Measurements from ENCODE around the gene ATP11B.

DNA sequence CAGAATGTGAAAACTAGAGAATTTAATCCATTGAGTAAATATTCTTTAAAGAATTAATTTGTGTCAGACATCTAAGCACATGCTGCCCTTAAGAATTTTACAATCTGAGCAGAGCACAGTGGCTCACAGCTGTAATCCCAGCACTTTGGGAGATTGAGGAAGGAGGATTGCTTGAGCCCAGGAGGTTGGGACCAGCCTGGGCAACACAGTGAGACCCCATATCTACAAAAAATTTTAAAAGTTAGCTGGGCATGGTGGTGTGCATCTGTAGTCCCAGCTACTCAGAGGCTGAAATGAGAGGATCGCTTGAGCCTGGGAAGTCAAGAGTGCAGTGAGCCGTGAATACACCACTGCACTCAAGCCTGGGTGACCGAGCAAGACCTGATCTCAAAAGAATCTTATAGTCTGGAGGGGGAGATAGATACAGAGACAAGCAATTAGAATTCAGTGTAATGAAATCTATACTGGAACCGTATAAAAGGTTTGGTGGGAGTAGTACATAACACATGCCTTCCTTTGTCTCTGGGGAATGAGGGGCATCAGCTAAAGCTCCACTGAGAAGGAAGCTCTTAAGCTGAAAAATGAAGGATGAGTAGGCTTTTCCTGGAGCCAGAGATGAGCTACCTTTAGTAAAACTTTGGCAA lies 21.2 kb downstream of the ATP11B start:
- TF ChIP-seq FOSL2 (IDR thresholded peaks at IDR 0.05) = no peak
- TF ChIP-seq FOSL2 (CRISPR knock-in tag; IDR thresholded peaks at IDR 0.05) = no peak
- TF ChIP-seq KDM5A (IDR thresholded peaks at IDR 0.05) = no peak
- TF ChIP-seq EP300 (IDR thresholded peaks at IDR 0.05) = no peak
- TF ChIP-seq MYC (IDR thresholded peaks at IDR 0.05; ENCODE audit: borderline replicate concordance, low read length) = no peak
- TF ChIP-seq, protein P1, sequence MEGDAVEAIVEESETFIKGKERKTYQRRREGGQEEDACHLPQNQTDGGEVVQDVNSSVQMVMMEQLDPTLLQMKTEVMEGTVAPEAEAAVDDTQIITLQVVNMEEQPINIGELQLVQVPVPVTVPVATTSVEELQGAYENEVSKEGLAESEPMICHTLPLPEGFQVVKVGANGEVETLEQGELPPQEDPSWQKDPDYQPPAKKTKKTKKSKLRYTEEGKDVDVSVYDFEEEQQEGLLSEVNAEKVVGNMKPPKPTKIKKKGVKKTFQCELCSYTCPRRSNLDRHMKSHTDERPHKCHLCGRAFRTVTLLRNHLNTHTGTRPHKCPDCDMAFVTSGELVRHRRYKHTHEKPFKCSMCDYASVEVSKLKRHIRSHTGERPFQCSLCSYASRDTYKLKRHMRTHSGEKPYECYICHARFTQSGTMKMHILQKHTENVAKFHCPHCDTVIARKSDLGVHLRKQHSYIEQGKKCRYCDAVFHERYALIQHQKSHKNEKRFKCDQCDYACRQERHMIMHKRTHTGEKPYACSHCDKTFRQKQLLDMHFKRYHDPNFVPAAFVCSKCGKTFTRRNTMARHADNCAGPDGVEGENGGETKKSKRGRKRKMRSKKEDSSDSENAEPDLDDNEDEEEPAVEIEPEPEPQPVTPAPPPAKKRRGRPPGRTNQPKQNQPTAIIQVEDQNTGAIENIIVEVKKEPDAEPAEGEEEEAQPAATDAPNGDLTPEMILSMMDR (IDR thresholded peaks at IDR 0.05) = no peak
- TF ChIP-seq, protein P2, sequence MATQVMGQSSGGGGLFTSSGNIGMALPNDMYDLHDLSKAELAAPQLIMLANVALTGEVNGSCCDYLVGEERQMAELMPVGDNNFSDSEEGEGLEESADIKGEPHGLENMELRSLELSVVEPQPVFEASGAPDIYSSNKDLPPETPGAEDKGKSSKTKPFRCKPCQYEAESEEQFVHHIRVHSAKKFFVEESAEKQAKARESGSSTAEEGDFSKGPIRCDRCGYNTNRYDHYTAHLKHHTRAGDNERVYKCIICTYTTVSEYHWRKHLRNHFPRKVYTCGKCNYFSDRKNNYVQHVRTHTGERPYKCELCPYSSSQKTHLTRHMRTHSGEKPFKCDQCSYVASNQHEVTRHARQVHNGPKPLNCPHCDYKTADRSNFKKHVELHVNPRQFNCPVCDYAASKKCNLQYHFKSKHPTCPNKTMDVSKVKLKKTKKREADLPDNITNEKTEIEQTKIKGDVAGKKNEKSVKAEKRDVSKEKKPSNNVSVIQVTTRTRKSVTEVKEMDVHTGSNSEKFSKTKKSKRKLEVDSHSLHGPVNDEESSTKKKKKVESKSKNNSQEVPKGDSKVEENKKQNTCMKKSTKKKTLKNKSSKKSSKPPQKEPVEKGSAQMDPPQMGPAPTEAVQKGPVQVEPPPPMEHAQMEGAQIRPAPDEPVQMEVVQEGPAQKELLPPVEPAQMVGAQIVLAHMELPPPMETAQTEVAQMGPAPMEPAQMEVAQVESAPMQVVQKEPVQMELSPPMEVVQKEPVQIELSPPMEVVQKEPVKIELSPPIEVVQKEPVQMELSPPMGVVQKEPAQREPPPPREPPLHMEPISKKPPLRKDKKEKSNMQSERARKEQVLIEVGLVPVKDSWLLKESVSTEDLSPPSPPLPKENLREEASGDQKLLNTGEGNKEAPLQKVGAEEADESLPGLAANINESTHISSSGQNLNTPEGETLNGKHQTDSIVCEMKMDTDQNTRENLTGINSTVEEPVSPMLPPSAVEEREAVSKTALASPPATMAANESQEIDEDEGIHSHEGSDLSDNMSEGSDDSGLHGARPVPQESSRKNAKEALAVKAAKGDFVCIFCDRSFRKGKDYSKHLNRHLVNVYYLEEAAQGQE (IDR thresholded peaks at IDR 0.05) = no peak
- no peak for TF ChIP-seq PHF8 (IDR thresholded peaks at IDR 0.05; ENCODE audit: borderline replicate concordance, low read depth)
- no peak for TF ChIP-seq POLR2A (IDR thresholded peaks at IDR 0.05; ENCODE audit: low read length)
- TF ChIP-seq RAD21 (conservative IDR thresholded peaks at IDR 0.05 in 1 of 2, IDR thresholded peaks at IDR 0.05 in 1 of 2) = no peak
- TF ChIP-seq CBX2 (IDR thresholded peaks at IDR 0.05; ENCODE audit: borderline replicate concordance, low read depth) = no peak
- TF ChIP-seq POLR2AphosphoS2 (conservative IDR thresholded peaks at IDR 0.05; ENCODE audit: low read length) = no peak
- TF ChIP-seq HOXB5 (CRISPR knock-in tag; IDR thresholded peaks at IDR 0.05) = no peak
- TF ChIP-seq, protein P3, sequence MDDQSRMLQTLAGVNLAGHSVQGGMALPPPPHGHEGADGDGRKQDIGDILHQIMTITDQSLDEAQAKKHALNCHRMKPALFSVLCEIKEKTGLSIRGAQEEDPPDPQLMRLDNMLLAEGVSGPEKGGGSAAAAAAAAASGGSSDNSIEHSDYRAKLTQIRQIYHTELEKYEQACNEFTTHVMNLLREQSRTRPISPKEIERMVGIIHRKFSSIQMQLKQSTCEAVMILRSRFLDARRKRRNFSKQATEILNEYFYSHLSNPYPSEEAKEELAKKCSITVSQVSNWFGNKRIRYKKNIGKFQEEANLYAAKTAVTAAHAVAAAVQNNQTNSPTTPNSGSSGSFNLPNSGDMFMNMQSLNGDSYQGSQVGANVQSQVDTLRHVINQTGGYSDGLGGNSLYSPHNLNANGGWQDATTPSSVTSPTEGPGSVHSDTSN (IDR thresholded peaks at IDR 0.05) = no peak
- TF ChIP-seq RNF2 (IDR thresholded peaks at IDR 0.05; ENCODE audit: borderline replicate concordance, low read depth) = no peak

Measured in A549 (cell line).